ENCODE measurements around the gene KLHDC10. TPM values are rescaled to one million over a fixed set of nuclear protein-coding genes. Genes with fewer than 3 reads are reported as not detected.
A peak's percentile ranks its signal among the peaks of the same experiment; 100 is the strongest.

Gene KLHDC10
- total and polyA plus RNA-seq, 4 experiments from 2014 or later: 0.46 to 22.3 (median 11.7) TPM

GRCh38 chr7:130129011-130129411 is 58.7 kb downstream of the KLHDC10 start:
- Mint-ChIP-seq H3K27me3 (no peaks in the 10 kb centered on the region), H3K4me3 (no peak overlapping the region), H3K9me3 (no peaks in the 10 kb centered on the region), H3K4me1 (peaks cover 0 to 2% (median 0%) of the 10 kb centered on the region in 4 donors), H3K27ac (no peak overlapping the region), H3K36me3 (peaks cover 56 to 73% of the 10 kb centered on the region in 2 donors)
- Histone ChIP-seq H3K9me3 (ENCODE audit: control insufficient read depth in 1 of 2, low read length in 2 of 2) (no peaks in the 10 kb centered on the region), H3K4me1 (ENCODE audit: insufficient read depth, low read length) (no peaks in the 10 kb centered on the region), H3K27me3 (ENCODE audit: insufficient read depth, low read length) (no peaks in the 10 kb centered on the region), H3K27ac (ENCODE audit: low read depth, low read length) (no peak overlapping the region), H3K36me3 (ENCODE audit: insufficient read depth, low read length) (peaks cover 47% of the 10 kb centered on the region), H3K4me3 (ENCODE audit: low read length in 2 of 2) (no peak overlapping the region)
- no peak for DNase-seq
- ChIA-PET CTCF (ENCODE audit: partially characterized antibody) (no interaction called here), POLR2A (ENCODE audit: partially characterized antibody) (no interaction called here)
- intact Hi-C loops (cut with micrococcal nuclease): no loop called here

GRCh38 chr7:130131191-130131834 is 61.0 kb downstream of the KLHDC10 start:
- POLR2A ChIA-PET (ENCODE audit: partially characterized antibody): no interaction called here
- DNase-seq: no peak
- intact Hi-C loops (cut with micrococcal nuclease): no loop called here
- H3K4me1 Mint-ChIP-seq: peaks cover 4 to 11% (median 8%) of the 10 kb centered on the region in 4 donors
- H3K4me3 ChIP-seq (ENCODE audit: low read length in 2 of 2): no peak overlapping the region
- peaks cover 11% of the 10 kb centered on the region for H3K4me1 ChIP-seq (ENCODE audit: insufficient read depth, low read length)
- H3K27ac Mint-ChIP-seq: peak overlapping the region in 1 of 7 donors; percentile 25
- no peaks in the 10 kb centered on the region for H3K27me3 ChIP-seq (ENCODE audit: insufficient read depth, low read length)
- no peaks in the 10 kb centered on the region for H3K9me3 Mint-ChIP-seq
- H3K27ac ChIP-seq (ENCODE audit: low read depth, low read length): no peak overlapping the region
- H3K4me3 Mint-ChIP-seq: no peak overlapping the region
- peaks cover 71 to 77% of the 10 kb centered on the region in 2 donors for H3K36me3 Mint-ChIP-seq
- H3K9me3 ChIP-seq (ENCODE audit: control insufficient read depth in 1 of 2, low read length in 2 of 2): no peaks in the 10 kb centered on the region
- CTCF ChIA-PET (ENCODE audit: partially characterized antibody): no interaction called here
- H3K36me3 ChIP-seq (ENCODE audit: insufficient read depth, low read length): peaks cover 30% of the 10 kb centered on the region
- no peaks in the 10 kb centered on the region for H3K27me3 Mint-ChIP-seq

GRCh38 chr7:130131964-130132875 is 61.9 kb downstream of the KLHDC10 start:
- H3K4me1 Mint-ChIP-seq: peaks cover 7 to 15% (median 13%) of the 10 kb centered on the region in 4 donors
- H3K36me3 ChIP-seq (ENCODE audit: insufficient read depth, low read length): peaks cover 28% of the 10 kb centered on the region
- ChIA-PET POLR2A (ENCODE audit: partially characterized antibody) (no interaction called here), CTCF (ENCODE audit: partially characterized antibody) (no interaction called here)
- no peaks in the 10 kb centered on the region for H3K27me3 Mint-ChIP-seq
- no peaks in the 10 kb centered on the region for H3K27me3 ChIP-seq (ENCODE audit: insufficient read depth, low read length)
- H3K9me3 Mint-ChIP-seq: no peaks in the 10 kb centered on the region
- no peak for DNase-seq
- peaks cover 19% of the 10 kb centered on the region for H3K4me1 ChIP-seq (ENCODE audit: insufficient read depth, low read length)
- no peak overlapping the region for H3K27ac ChIP-seq (ENCODE audit: low read depth, low read length)
- no peaks in the 10 kb centered on the region for H3K9me3 ChIP-seq (ENCODE audit: control insufficient read depth in 1 of 2, low read length in 2 of 2)
- intact Hi-C loops (cut with micrococcal nuclease): no loop called here
- peaks cover 67 to 78% of the 10 kb centered on the region in 2 donors for H3K36me3 Mint-ChIP-seq
- no peak overlapping the region for H3K4me3 Mint-ChIP-seq
- no peak overlapping the region for H3K27ac Mint-ChIP-seq
- no peak overlapping the region for H3K4me3 ChIP-seq (ENCODE audit: low read length in 2 of 2)

GRCh38 chr7:130133029-130133782 is 62.9 kb downstream of the KLHDC10 start:
- H3K36me3 ChIP-seq (ENCODE audit: insufficient read depth, low read length): peaks cover 23% of the 10 kb centered on the region
- intact Hi-C loops (cut with micrococcal nuclease): no loop called here
- POLR2A ChIA-PET (ENCODE audit: partially characterized antibody): no interaction called here
- DNase-seq: no peak
- no peak overlapping the region for H3K4me3 Mint-ChIP-seq
- CTCF ChIA-PET (ENCODE audit: partially characterized antibody): no interaction called here
- no peaks in the 10 kb centered on the region for H3K27me3 Mint-ChIP-seq
- no peaks in the 10 kb centered on the region for H3K9me3 Mint-ChIP-seq
- no peaks in the 10 kb centered on the region for H3K27me3 ChIP-seq (ENCODE audit: insufficient read depth, low read length)
- H3K4me3 ChIP-seq (ENCODE audit: low read length in 2 of 2): no peak overlapping the region
- H3K27ac ChIP-seq (ENCODE audit: low read depth, low read length): no peak overlapping the region
- H3K4me1 Mint-ChIP-seq: peaks cover 7 to 15% (median 13%) of the 10 kb centered on the region in 4 donors
- no peaks in the 10 kb centered on the region for H3K9me3 ChIP-seq (ENCODE audit: control insufficient read depth in 1 of 2, low read length in 2 of 2)
- no peak overlapping the region for H3K27ac Mint-ChIP-seq
- peaks cover 67 to 68% of the 10 kb centered on the region in 2 donors for H3K36me3 Mint-ChIP-seq
- peaks cover 19% of the 10 kb centered on the region for H3K4me1 ChIP-seq (ENCODE audit: insufficient read depth, low read length)

- no peak overlapping the region for H3K4me3 ChIP-seq (ENCODE audit: low read length in 2 of 2)
- no peak for DNase-seq
- H3K36me3 ChIP-seq (ENCODE audit: insufficient read depth, low read length): peaks cover 20% of the 10 kb centered on the region
- H3K9me3 ChIP-seq (ENCODE audit: control insufficient read depth in 1 of 2, low read length in 2 of 2): no peaks in the 10 kb centered on the region
- H3K4me3 Mint-ChIP-seq: no peak overlapping the region
- no peaks in the 10 kb centered on the region for H3K27me3 Mint-ChIP-seq
- ChIA-PET CTCF (ENCODE audit: partially characterized antibody) (interaction anchor here (1.2 kb wide), 1 partner anchor 50 kb away, joined by 3 read pairs; no protein-coding TSS in a partner anchor), POLR2A (ENCODE audit: partially characterized antibody) (interaction anchor here (0.9 kb wide), 1 partner anchor 63 kb away, joined by 3 read pairs; the partner anchor contains the start of gene KLHDC10)
- H3K27me3 ChIP-seq (ENCODE audit: insufficient read depth, low read length): no peaks in the 10 kb centered on the region
- peaks cover 19% of the 10 kb centered on the region for H3K4me1 ChIP-seq (ENCODE audit: insufficient read depth, low read length)
- no peak overlapping the region for H3K27ac Mint-ChIP-seq
- no peaks in the 10 kb centered on the region for H3K9me3 Mint-ChIP-seq
- intact Hi-C loops (cut with micrococcal nuclease): no loop called here
- H3K27ac ChIP-seq (ENCODE audit: low read depth, low read length): no peak overlapping the region
- peaks cover 62 to 64% of the 10 kb centered on the region in 2 donors for H3K36me3 Mint-ChIP-seq
- H3K4me1 Mint-ChIP-seq: peaks cover 7 to 16% (median 14%) of the 10 kb centered on the region in 4 donors
Observed at GRCh38 chr7:130134106-130134636, 63.8 kb downstream of the KLHDC10 start.

GRCh38 chr7:130134726-130135125 is 64.4 kb downstream of the KLHDC10 start:
- Mint-ChIP-seq H3K27ac (no peak overlapping the region), H3K36me3 (peaks cover 61 to 63% of the 10 kb centered on the region in 2 donors), H3K4me1 (peaks cover 7 to 22% (median 14%) of the 10 kb centered on the region in 4 donors), H3K4me3 (no peak overlapping the region), H3K27me3 (no peaks in the 10 kb centered on the region), H3K9me3 (no peaks in the 10 kb centered on the region)
- ChIA-PET CTCF (ENCODE audit: partially characterized antibody) (interaction anchor here (1.2 kb wide), 1 partner anchor 51 kb away, joined by 3 read pairs; no protein-coding TSS in a partner anchor), POLR2A (ENCODE audit: partially characterized antibody) (interaction anchor here (0.9 kb wide), 1 partner anchor 64 kb away, joined by 3 read pairs; the partner anchor contains the start of gene KLHDC10)
- no peaks in the 10 kb centered on the region for H3K9me3 ChIP-seq (ENCODE audit: control insufficient read depth in 1 of 2, low read length in 2 of 2)
- no peak overlapping the region for H3K27ac ChIP-seq (ENCODE audit: low read depth, low read length)
- no peak for DNase-seq
- no peak overlapping the region for H3K4me3 ChIP-seq (ENCODE audit: low read length in 2 of 2)
- peaks cover 14% of the 10 kb centered on the region for H3K36me3 ChIP-seq (ENCODE audit: insufficient read depth, low read length)
- intact Hi-C loops (cut with micrococcal nuclease): no loop called here
- no peaks in the 10 kb centered on the region for H3K27me3 ChIP-seq (ENCODE audit: insufficient read depth, low read length)
- peaks cover 19% of the 10 kb centered on the region for H3K4me1 ChIP-seq (ENCODE audit: insufficient read depth, low read length)
